ENCODE measurements around the gene CYRIA.

DNA sequence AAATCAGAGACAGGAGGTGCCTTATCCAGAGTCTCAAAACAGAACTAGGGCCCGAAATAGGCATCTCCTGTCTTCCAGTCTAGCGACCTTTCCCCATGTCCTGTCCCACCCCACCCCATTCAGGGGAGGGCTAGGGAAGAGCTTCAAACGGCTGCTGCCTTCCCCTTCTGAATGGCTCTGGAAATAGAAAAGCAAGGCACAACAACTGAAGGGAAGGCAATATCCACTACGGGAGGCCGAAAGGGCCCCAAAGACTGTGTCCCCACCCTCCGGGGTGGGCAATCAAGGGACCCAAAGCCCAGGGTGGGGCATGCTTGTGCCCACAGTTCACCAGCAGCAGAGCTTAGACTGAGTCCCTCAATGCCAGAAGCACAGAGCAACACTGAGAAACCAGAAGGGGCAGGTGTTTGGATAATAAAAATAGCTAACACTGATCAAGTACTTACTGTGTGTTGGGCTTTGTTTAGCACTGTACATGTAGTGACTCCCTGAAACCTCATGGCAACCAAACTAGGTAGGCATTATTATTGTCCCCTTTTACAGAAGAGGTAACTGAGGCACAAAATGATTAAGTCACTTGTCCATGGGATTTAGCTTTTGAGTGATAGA is 38.5 kb downstream of the CYRIA start:
- TF ChIP-seq, protein P1, sequence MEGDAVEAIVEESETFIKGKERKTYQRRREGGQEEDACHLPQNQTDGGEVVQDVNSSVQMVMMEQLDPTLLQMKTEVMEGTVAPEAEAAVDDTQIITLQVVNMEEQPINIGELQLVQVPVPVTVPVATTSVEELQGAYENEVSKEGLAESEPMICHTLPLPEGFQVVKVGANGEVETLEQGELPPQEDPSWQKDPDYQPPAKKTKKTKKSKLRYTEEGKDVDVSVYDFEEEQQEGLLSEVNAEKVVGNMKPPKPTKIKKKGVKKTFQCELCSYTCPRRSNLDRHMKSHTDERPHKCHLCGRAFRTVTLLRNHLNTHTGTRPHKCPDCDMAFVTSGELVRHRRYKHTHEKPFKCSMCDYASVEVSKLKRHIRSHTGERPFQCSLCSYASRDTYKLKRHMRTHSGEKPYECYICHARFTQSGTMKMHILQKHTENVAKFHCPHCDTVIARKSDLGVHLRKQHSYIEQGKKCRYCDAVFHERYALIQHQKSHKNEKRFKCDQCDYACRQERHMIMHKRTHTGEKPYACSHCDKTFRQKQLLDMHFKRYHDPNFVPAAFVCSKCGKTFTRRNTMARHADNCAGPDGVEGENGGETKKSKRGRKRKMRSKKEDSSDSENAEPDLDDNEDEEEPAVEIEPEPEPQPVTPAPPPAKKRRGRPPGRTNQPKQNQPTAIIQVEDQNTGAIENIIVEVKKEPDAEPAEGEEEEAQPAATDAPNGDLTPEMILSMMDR (IDR thresholded peaks at IDR 0.05; ENCODE audit: low read depth, low read length, missing input control): no peak
- no peak for TF ChIP-seq GABPA (IDR thresholded peaks at IDR 0.05 in 1 of 2, conservative IDR thresholded peaks at IDR 0.05 in 1 of 2)
- TF ChIP-seq JUND (IDR thresholded peaks at IDR 0.05): no peak
- TF ChIP-seq RAD21 (IDR thresholded peaks at IDR 0.05): no peak

All from liver (tissue), 3 donors.